ENCODE data around the gene LLGL2.

LLGL2 gene

GRCh38 chr17:75550139-75550465 is 24.6 kb downstream of the LLGL2 start:
- DNase-seq (ENCODE audit: low spot score), result no peak

- DNase-seq (ENCODE audit: low spot score), result no peak
Measured at GRCh38 chr17:75551266-75551665, 25.8 kb downstream of the LLGL2 start.

- no peak for DNase-seq (ENCODE audit: low spot score)
Measured at GRCh38 chr17:75552425-75553294, 27.2 kb downstream of the LLGL2 start.

- DNase-seq (ENCODE audit: low spot score), result no peak
Measured at GRCh38 chr17:75553295-75554110, 28.0 kb downstream of the LLGL2 start.

- no peak for DNase-seq (ENCODE audit: low spot score)
Measured at GRCh38 chr17:75555679-75556153, 30.2 kb downstream of the LLGL2 start.

- DNase-seq (ENCODE audit: low spot score), result no peak
Measured at GRCh38 chr17:75557075-75557851, 31.8 kb downstream of the LLGL2 start.

GRCh38 chr17:75557852-75558665 is 32.6 kb downstream of the LLGL2 start:
- no peak for DNase-seq (ENCODE audit: low spot score)

DNA sequence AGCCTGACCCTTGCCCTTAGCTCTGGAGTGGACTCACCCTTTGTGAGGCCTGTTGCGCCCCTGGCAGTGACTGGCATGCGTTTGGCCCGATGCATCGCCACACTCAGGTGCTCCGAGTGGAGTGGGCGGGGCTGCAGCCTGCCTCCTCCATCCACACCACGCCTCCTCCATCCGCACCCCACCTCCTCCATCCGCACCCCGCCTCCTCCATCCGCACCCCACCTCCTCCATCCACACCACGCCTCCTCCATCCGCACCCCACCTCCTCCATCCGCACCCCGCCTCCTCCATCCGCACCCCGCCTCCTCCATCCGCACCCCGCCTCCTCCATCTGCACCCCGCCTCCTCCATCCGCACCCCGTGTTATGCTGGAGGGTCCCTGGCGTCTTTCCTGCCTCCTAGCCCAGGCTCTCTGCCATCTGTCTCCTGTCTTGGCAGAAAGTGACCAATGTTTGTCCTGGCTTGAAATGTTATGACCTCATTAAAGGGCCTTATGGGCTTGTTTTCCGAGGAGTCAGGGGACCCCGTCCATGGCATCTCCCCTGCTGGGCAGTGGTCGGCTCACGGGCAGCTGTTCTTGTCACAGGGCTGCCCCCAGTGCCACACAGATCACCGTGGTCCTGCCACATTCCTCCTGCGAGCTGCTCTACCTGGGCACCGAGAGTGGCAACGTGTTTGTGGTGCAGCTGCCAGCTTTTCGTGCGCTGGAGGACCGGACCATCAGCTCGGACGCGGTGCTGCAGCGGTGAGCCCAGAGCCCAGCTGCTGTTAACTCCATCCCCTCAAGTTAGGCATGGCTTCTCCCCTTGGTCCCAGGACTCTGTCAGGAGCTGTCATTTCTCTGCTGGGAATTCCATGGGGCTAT is 33.4 kb downstream of the LLGL2 start:
- DNase-seq (ENCODE audit: low spot score), result no peak

GRCh38 chr17:75559958-75560533 is 34.5 kb downstream of the LLGL2 start:
- DNase-seq (ENCODE audit: low spot score), result no peak

DNA sequence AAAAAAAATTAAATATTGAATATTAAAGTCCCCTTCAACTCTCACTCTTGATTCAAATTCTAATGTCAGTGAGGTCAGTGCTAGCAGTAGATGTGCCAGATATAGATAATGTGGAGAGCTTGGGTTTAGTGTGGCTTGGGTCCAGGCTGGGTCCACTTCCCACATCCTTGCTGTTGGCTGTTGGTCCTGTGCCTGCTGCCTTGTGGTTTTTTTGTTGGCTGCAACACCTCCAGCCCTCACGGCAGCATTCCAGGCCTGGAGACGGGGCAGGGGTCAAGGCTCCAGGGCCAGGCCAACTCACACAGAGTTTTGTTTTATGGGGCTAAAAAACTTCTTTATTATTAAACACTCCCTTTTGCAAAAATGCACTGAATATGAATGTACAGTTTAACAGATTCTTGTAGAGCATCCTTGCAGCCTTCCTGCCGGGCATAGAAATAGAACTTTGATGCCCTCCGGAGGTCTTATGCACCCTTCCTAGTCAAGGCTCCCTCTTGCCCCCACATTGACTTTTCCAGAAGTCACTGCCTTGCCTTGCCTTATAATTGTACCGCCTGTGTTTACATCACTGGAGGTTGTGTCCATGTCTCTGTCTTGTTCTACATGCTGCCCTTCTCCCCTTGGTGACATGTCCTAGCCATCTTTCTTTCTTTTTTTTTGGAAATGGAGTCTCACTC is 36.6 kb downstream of the LLGL2 start:
- DNase-seq (ENCODE audit: low spot score), result no peak

DNA sequence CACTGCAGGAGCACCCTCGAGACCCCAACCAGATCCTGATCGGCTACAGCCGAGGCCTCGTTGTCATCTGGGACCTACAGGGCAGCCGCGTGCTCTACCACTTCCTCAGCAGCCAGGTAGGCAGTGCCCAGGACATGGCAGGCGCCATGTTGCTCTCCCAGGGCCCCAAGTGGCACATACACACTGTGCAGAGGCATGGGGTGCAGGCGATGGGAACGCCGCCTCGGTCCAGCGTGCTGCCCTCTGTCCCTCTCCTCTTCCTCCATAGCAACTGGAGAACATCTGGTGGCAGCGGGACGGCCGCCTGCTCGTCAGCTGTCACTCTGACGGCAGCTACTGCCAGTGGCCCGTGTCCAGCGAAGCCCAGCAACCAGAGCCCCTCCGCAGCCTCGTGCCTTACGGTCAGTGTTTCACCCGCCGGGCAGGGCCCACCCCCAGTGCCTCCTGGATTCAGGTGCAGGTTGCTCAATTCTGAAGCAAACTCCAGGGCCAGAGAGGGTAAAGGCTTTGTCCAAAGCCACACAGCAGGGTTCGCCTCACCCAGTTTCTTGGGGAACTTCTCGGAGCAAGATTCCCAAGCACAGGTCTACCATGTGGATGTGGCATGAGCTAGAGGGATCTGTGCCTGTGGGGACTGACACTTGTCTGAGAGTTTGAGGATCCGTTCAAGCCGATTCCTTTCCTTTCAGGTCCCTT is 37.7 kb downstream of the LLGL2 start:
- DNase-seq (ENCODE audit: low spot score), result no peak

- no peak for DNase-seq (ENCODE audit: low spot score)
Measured at GRCh38 chr17:75564195-75564594, 38.7 kb downstream of the LLGL2 start.

DNA sequence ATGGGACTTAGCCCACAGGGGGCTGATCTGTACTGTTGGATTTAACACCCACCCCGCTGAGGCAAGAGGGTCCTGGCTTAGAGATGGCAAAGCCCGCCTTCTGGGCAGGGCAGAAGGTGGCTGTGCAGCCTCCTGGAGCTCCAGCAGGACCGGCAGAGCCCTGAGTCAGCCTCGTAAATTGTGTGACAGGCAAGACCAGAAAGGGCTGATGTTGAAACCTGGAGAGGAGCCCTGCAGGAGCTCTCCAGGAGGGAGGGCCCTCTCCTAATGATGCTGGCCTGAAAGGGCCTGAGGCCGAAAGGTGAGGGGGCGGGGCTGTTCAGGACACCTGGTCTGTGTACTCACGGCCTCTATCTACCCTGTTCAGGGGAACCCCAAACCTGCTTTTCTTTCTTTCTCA is 39.6 kb downstream of the LLGL2 start:
- no peak for DNase-seq (ENCODE audit: low spot score)

- DNase-seq (ENCODE audit: low spot score), result no peak
Measured at GRCh38 chr17:75565618-75566017, 40.1 kb downstream of the LLGL2 start.

- DNase-seq (ENCODE audit: low spot score), result no peak
Measured at GRCh38 chr17:75566416-75566815, 40.9 kb downstream of the LLGL2 start.

DNA sequence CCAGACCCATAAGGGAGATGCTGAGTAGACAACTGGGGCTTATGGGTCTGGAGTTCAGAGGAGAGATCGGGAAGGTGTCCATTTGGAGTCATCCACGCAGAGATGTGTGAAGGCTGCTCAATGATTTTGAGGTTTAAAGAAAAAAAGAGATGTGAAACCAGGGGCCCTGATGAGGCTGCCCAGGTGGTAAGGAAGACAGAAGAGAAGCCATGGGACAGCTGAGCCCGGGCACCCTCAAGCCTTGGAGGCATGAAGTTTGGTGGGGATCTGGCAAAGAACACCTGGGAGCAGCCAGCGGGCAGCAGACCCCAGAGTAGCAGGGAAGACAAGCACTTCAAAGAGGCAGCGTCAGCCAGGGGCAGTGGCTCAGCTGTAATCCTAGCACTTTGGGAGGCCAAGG is 41.3 kb downstream of the LLGL2 start:
- no peak for DNase-seq (ENCODE audit: low spot score)

GRCh38 chr17:75568412-75569255 is 43.1 kb downstream of the LLGL2 start:
- DNase-seq (ENCODE audit: low spot score), result no peak

GRCh38 chr17:75570034-75570676 is 44.7 kb downstream of the LLGL2 start:
- DNase-seq (ENCODE audit: low spot score), result no peak

Measured in CD4-positive, alpha-beta T cell treated with Interleukin-15 for 4 hours (primary cell).